SKM-1 treated with dmso at 0.1 percent for 144 hours (cell line): Measurements from ENCODE around the gene TMEM135.

ENCODE experiments used
- DNase-seq: peaks from one replicate; lab custom pipeline; 2025; ENCODE audit not compliant: unreplicated experiment; lab: John Stamatoyannopoulos, UW

The TMEM135 gene

GRCh38 chr11:87298155-87298554 is 260.4 kb downstream of the TMEM135 start:
- no peak for DNase-seq

GRCh38 chr11:87299041-87299481 is 261.3 kb downstream of the TMEM135 start:
- DNase-seq, result no peak

GRCh38 chr11:87300640-87301380 is 263.1 kb downstream of the TMEM135 start:
- no peak for DNase-seq

- no peak for DNase-seq
Measured at GRCh38 chr11:87301785-87302540, 264.2 kb downstream of the TMEM135 start.

GRCh38 chr11:87304412-87304811 is 266.7 kb downstream of the TMEM135 start:
- no peak for DNase-seq

GRCh38 chr11:87306262-87306851 is 268.6 kb downstream of the TMEM135 start:
- DNase-seq, result no peak

- DNase-seq, result no peak
Measured at GRCh38 chr11:87307101-87307500, 269.4 kb downstream of the TMEM135 start.

- DNase-seq, result no peak
Measured at GRCh38 chr11:87315229-87315628, 277.5 kb downstream of the TMEM135 start.

- no peak for DNase-seq
Measured at GRCh38 chr11:87316491-87316890, 278.8 kb downstream of the TMEM135 start.

- DNase-seq, result no peak
Measured at GRCh38 chr11:87317441-87317840, 279.7 kb downstream of the TMEM135 start.

- no peak for DNase-seq
Measured at GRCh38 chr11:87320123-87320522, 282.4 kb downstream of the TMEM135 start.

GRCh38 chr11:87322568-87322967 is 284.8 kb downstream of the TMEM135 start:
- DNase-seq, result no peak

- no peak for DNase-seq
Measured at GRCh38 chr11:87323899-87324298, 286.2 kb downstream of the TMEM135 start.

GRCh38 chr11:87324817-87325489 is 287.2 kb downstream of the TMEM135 start:
- DNase-seq, result no peak

GRCh38 chr11:87325490-87325872 is 287.7 kb downstream of the TMEM135 start:
- DNase-seq, result no peak

- DNase-seq, result no peak
Measured at GRCh38 chr11:87326594-87326993, 288.9 kb downstream of the TMEM135 start.

- no peak for DNase-seq
Measured at GRCh38 chr11:87329172-87329571, 291.4 kb downstream of the TMEM135 start.

GRCh38 chr11:87330187-87330601 is 292.5 kb downstream of the TMEM135 start:
- DNase-seq, result no peak

- no peak for DNase-seq
Measured at GRCh38 chr11:87331273-87331672, 293.5 kb downstream of the TMEM135 start.

GRCh38 chr11:87338046-87338639 is 300.4 kb downstream of the TMEM135 start:
- DNase-seq, result peak; percentile 1

- DNase-seq, result no peak
Measured at GRCh38 chr11:87339416-87339815, 301.7 kb downstream of the TMEM135 start.
